LNCaP clone FGC (cell line): Measurements from ENCODE around the gene LPP.

Experiments
- DNase-seq: peaks from one replicate; pipeline ENCODE4 v3.0.0-alpha.2; 2011; ENCODE audit warnings: low read depth
- H3K4me3 ChIP-seq: 2 replicates; pipeline ENCODE4 v1.5.1; 2011; ENCODE audit warnings: mild to moderate bottlenecking, low read depth, low read length, control low read depth
- TF ChIP-seq, protein P1 (sequence below): IDR thresholded peaks from 2 replicates; pipeline ENCODE4 v1.5.1; 2012; ENCODE audit warnings: mild to moderate bottlenecking; ENCODE audit not compliant: control insufficient read depth, insufficient read depth; ENCODE audit errors: extremely low read depth

The LPP gene

DNA sequence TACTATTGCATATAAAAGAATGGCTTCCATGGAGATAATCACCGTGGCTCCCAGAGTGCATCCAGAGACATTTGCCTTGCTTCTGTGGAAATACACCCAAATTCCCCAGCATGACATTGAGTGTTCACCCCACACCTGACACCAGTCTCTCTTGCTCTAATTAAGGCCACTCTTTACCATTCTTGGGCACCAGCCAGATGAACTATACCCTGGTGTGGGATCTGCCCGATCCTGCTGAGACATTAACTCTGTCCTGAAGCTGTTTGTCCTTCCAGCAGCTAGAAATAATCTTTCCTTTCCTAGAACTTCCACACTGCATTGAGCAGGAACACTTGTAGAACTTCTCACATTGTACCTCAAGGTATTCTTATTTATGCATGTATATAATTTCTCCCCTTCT is 105.2 kb downstream of the LPP start:
- no peak overlapping the region for H3K4me3 ChIP-seq
- DNase-seq: no peak
- TF ChIP-seq, protein P1, sequence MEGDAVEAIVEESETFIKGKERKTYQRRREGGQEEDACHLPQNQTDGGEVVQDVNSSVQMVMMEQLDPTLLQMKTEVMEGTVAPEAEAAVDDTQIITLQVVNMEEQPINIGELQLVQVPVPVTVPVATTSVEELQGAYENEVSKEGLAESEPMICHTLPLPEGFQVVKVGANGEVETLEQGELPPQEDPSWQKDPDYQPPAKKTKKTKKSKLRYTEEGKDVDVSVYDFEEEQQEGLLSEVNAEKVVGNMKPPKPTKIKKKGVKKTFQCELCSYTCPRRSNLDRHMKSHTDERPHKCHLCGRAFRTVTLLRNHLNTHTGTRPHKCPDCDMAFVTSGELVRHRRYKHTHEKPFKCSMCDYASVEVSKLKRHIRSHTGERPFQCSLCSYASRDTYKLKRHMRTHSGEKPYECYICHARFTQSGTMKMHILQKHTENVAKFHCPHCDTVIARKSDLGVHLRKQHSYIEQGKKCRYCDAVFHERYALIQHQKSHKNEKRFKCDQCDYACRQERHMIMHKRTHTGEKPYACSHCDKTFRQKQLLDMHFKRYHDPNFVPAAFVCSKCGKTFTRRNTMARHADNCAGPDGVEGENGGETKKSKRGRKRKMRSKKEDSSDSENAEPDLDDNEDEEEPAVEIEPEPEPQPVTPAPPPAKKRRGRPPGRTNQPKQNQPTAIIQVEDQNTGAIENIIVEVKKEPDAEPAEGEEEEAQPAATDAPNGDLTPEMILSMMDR: no peak

DNA sequence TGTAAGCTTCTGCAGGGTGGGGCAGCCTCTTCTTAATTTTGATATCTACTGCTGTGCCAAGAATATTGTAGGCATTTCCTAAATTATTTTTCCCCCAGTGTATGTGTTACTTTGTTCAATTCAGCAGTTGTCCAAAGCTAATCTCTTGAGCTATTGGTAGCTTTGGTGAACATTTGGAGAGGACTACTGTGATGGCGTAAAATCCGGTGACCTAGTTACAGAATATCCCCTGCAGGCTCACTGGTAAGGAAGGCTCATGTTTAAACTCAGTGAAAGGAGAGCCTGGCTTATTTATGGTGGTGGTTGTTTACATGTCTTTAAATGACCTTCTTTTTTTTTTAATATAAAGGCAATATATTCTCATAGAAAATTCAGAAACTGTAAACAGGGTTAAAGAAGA is 105.6 kb downstream of the LPP start:
- TF ChIP-seq, protein P1: no peak
- H3K4me3 ChIP-seq: no peak overlapping the region
- DNase-seq: no peak

DNA sequence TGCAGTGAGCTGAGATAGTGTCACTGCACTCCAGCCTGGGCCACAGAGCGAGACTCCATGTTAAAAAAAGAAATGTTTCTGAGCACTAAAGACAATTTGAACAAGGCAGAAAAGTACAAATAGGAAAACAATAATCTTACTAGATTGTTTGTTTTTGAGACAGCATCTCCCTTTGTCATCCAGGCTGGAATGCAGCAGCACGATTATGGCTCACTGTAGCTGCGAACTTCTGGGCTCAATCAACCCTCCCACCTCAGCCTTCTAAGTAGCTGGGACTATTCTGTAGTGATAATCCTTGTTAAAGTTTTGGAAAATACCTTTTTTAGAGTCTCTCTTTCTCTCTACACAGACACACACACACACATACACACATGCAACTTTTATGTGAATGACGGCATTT is 107.1 kb downstream of the LPP start:
- no peak for DNase-seq
- TF ChIP-seq, protein P1: no peak
- H3K4me3 ChIP-seq: no peak overlapping the region

DNA sequence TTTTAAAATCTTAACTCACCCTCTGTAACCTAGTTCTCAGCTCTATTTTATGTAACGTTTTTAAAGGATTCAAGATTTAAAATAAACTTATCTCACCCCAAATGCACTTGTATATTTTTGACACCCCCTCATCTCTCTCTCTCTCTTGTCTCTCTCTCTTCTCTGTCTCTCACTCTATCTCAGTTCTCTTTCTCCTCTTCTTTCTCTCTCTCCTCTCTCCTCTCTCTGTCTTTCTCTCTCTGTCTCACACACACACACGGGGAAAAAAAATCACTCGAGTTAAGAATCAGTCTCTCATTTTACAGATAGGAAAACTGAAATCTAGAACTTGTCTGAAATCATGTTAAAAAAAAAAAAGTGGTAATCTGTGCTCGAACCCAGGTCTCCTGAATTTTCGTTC is 108.5 kb downstream of the LPP start:
- no peak for DNase-seq
- H3K4me3 ChIP-seq: no peak overlapping the region
- TF ChIP-seq, protein P1: no peak

DNA sequence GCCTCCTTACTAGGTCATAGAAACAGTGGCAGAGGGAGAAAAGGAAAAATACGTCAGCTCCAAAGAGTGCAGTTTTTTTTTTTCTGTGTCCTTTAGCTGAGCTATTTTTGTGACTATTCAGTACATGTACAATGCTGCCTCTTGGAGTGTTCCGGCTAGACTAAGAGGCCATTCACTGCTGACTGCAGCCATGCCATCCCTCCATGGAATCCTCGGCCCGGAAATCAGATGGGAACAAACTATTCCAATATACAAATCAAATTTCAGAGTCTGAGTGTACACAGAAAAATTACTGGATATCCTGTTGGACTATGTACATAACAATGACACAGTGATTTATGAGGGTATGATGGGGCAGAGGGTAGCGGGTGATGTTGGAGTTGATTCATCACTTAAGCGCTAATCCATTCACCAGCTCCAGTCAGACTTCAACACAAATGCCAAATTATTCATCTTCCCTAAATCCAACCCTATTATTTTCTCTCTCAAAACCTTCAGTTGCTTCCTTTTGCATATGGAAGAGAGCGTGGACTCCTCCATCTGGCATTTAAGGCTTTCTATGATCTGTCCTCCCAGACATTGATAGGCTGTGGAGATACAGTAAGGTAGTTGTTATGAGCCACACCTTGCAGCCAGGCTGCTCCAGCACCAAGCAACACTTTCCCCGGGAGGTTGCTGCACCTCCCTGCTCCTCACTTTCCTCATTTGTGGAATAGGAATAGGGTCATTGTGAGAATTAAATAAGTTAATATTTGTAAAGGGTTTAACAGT is 109.1 kb downstream of the LPP start:
- peak; percentile 58 for DNase-seq
- TF ChIP-seq, protein P1: no peak
- no peak overlapping the region for H3K4me3 ChIP-seq

DNA sequence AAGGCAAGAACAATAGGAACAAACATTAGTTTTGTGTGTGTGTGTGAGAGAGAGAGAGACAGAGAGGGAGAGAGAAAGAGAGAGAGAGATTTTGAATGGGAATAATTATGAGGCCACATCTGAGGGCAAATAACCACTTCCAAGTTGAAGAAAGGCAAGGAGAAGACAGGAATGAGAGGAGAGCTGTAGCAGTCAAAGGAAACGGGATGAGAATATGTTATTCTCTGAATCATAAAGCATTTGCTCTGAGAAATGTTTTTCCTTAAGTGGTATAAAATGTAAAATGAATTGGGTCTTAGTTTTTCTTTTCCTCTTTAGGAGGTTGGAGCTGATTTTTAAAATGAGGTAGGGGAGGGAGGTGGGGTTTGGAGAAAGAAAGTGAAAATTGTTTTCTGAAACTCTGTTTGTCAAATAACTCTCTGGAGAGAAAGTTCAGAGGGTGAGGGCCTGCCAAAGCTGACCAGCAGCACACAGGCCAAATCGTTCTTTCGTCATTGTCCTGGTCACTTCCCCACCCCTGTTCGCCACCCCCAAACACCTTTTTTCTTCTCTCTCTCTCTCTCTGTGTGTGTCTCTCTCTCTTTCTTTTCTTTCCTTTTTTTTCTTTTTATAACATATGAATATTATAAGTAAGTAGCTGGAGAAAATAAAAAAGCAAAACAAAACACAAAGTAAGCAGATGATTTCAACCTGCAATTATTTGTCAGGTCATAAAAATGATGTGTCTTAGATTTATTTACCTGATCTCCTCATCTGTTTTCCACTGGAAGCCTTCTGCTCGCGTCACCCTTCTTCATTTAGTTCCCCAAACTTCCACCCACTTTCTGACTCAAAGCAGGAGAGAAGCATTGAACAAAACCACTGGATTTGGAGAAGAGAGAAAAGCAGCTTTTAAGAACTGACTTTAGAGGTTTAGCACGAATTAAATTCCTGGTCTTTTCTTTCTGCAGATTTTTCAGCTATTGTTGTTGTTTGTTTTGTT is 110.6 kb downstream of the LPP start:
- TF ChIP-seq, protein P1: no peak
- no peak overlapping the region for H3K4me3 ChIP-seq
- no peak for DNase-seq
